Testis (tissue), 3 donors: ENCODE data around the gene PGRMC2. TPM values are rescaled to one million over a fixed set of nuclear protein-coding genes. Genes with fewer than 3 reads are reported as not detected.

Experiments used
- DNase-seq: peaks from one replicate; pipeline ENCODE4 v3.0.0-alpha.2; 2019
- H3K27ac ChIP-seq, 2 donors: fragments of 200-600 bp; sonication (generic); one replicate each; pipeline ENCODE4 v1.5.1; 2019
- H3K27me3 ChIP-seq: fragments of 200-600 bp; sonication (generic); one replicate; pipeline ENCODE4 v1.5.1; 2019
- H3K36me3 ChIP-seq: fragments of 200-600 bp; sonication (generic); one replicate; pipeline ENCODE4 v1.5.1; 2017; ENCODE audit warnings: low read depth; ENCODE audit errors: missing control alignments
- H3K4me1 ChIP-seq: fragments of 200-600 bp; sonication (generic); one replicate; pipeline ENCODE4 v1.5.1; 2019
- H3K4me3 ChIP-seq, 2 donors: fragments of 200-600 bp; sonication (generic); one replicate each; pipeline ENCODE4 v1.5.1; 2017 to 2019
- H3K9me3 ChIP-seq: fragments of 200-600 bp; sonication (generic); one replicate; pipeline ENCODE4 v1.5.1; 2017
- CTCF ChIP-seq, 3 experiments: fragments of 450-650 bp in 2 of 3; fragments of 200-600 bp in 1 of 3; sonication (generic) in 1 of 3; IDR thresholded peaks; one replicate each; pipeline ENCODE4 v1.5.1; 2016 to 2019; ENCODE audit warnings: antibody characterized with exemption in 3 of 3, mild to moderate bottlenecking in 2 of 3, moderate library complexity in 1 of 3
- POLR2A ChIP-seq: fragments of 450-650 bp; IDR thresholded peaks from one replicate; pipeline ENCODE4 v1.6.1; 2017; ENCODE audit warnings: antibody characterized with exemption, mild to moderate bottlenecking, moderate library complexity
- WGBS, 2 donors: methylation state at CpG; one replicate each; pipeline ENCODE4 v1.1.5; 2018; 5-methylcytosine and 5-hydroxymethylcytosine counted together
- intact Hi-C: fragments of 100-400 bp; cut with DNase I; formaldehyde crosslinking; loops from one replicate; pipeline ENCODE4 v1.15.1; 2023; ENCODE audit warnings: low total_unique reads
- polyA plus RNA-seq: library from polyadenylated mRNA; stranded (reverse); fragments of 350-450 nt; fragmentation: Illumina TruSeq; extraction: RNeasy Lipid Tissue Mini Kit (QIAGEN cat#74804); gene quantifications from one replicate; pipeline ENCODE4 v1.2.3, GENCODE V29; 2014; ENCODE audit warnings: low read depth, low replicate concordance; ENCODE audit not compliant: insufficient read depth
- total RNA-seq, 2 donors: library from RNA; depleted of rRNA; stranded (reverse); fragments of >200 nt; gene quantifications; one replicate each; pipeline ENCODE4 v1.2.3, GENCODE V29; 2016

Gene PGRMC2
- total and polyA plus RNA-seq, 3 donors from 2014 or later, result 32.3 to 85.3 (median 41.2) TPM

DNA sequence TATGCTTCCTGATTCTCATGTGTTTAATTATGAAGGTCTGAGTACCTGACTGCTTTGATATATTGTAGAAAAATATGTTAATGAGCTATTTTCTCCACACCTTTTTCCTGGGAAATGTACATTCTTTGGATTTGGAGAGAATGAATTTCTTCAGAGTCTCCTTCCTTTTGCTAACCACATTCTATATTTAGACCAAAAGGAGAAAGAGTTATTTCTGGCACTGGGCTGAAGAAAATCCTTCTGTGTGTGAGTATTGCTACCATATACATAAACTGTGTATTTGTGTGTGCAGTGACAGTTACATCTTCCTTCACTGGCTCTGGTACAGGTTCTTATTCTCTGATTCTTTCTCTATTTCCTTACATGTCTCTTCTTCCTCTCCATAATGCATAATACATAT is 44.5 kb upstream of the PGRMC2 start:
- no peaks in the 10 kb centered on the region for H3K36me3 ChIP-seq
- DNase-seq, result no peak
- no peak overlapping the region for H3K4me3 ChIP-seq
- H3K27ac ChIP-seq, result no peak overlapping the region
- H3K9me3 ChIP-seq, result no peaks in the 10 kb centered on the region
- no peaks in the 10 kb centered on the region for H3K4me1 ChIP-seq
- TF ChIP-seq CTCF (IDR thresholded peaks at IDR 0.05), result no peak
- TF ChIP-seq POLR2A, result no peak
- intact Hi-C loops, result no loop called here
- no peaks in the 10 kb centered on the region for H3K27me3 ChIP-seq

- intact Hi-C loops, result no loop called here
Measured at GRCh38 chr4:128329638-128330037, 42.0 kb upstream of the PGRMC2 start.

DNA sequence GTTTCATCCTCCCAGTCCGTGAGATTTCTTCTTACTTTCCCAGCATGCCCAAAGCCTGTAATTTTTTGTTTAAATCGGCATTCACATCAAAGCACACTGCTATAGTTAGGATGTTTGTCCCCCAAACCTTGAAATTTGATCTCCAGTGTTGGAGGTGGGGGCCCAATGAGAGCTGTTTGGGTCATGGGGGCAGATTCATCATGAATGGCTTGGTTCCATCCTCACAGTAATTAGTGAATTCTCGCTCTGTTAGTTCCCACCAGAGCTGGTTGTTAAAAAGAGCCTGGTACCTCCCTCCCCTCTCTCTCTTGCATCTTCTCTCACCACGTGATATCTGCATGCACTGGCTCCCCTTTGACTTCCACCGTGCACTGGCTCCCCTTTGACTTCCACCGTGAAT is 40.5 kb upstream of the PGRMC2 start:
- Histone ChIP-seq H3K36me3 (no peaks in the 10 kb centered on the region), H3K27ac (no peak overlapping the region), H3K9me3 (no peaks in the 10 kb centered on the region), H3K27me3 (no peaks in the 10 kb centered on the region), H3K4me3 (no peak overlapping the region), H3K4me1 (no peaks in the 10 kb centered on the region)
- intact Hi-C loops, result no loop called here
- 72 to 80% methylated on average over 6 of the region's 6 CpGs for WGBS, 2 donors
- TF ChIP-seq CTCF (IDR thresholded peaks at IDR 0.05) (no peak), POLR2A (no peak)
- no peak for DNase-seq

More at GRCh38 chr4:128329638-128330037, 42.0 kb upstream of the PGRMC2 start:
- Histone ChIP-seq H3K4me3 (no peak overlapping the region), H3K27ac (no peak overlapping the region), H3K36me3 (no peaks in the 10 kb centered on the region), H3K9me3 (no peaks in the 10 kb centered on the region), H3K4me1 (no peaks in the 10 kb centered on the region), H3K27me3 (no peaks in the 10 kb centered on the region)
- no peak for TF ChIP-seq POLR2A
- no peak for TF ChIP-seq CTCF (IDR thresholded peaks at IDR 0.05)
- WGBS, 2 donors, result 78 to 82% methylated on average over 4 of the region's 4 CpGs
- no peak for DNase-seq

DNA sequence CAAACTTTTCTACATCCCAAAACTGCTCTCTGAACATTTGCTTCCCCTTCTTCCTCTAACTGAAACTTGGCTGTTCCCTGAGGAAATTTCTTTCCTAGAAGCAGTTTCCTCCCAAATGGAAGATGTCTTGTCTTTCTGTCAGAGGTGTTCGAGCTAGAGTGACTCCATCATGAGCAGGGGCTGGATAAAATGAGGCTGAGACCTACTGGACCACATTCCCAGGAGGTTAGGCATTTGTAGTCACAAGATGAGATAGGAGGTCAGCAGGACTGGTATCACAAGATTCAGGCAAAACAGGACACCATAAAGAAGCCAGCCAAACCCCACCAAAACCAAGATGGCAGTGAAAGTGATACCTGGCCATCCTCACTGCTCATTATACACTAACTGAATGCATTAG is 35.8 kb upstream of the PGRMC2 start:
- no peaks in the 10 kb centered on the region for H3K4me1 ChIP-seq

More for the DNA sequence above, 35.8 kb upstream of the PGRMC2 start:
- no peak overlapping the region for H3K27ac ChIP-seq
- no peaks in the 10 kb centered on the region for H3K27me3 ChIP-seq
- WGBS, 2 donors, result 65 to 81% methylated on average over 1 of the region's 1 CpG
- H3K4me3 ChIP-seq, result no peak overlapping the region
- H3K36me3 ChIP-seq, result no peaks in the 10 kb centered on the region
- intact Hi-C loops, result no loop called here
- DNase-seq, result no peak
- TF ChIP-seq CTCF (IDR thresholded peaks at IDR 0.05) (no peak), POLR2A (no peak)
- H3K9me3 ChIP-seq, result no peaks in the 10 kb centered on the region
